ENCODE data around the gene IL20RA. TPM values are rescaled to one million over a fixed set of nuclear protein-coding genes. Genes with fewer than 3 reads are reported as not detected.

IL20RA gene
- total and polyA plus RNA-seq, 2 of the 8 experiments (the other 6 are each of a cell fraction or from before 2014, with no cell fraction given): 1.3 to 1.7 TPM

DNA sequence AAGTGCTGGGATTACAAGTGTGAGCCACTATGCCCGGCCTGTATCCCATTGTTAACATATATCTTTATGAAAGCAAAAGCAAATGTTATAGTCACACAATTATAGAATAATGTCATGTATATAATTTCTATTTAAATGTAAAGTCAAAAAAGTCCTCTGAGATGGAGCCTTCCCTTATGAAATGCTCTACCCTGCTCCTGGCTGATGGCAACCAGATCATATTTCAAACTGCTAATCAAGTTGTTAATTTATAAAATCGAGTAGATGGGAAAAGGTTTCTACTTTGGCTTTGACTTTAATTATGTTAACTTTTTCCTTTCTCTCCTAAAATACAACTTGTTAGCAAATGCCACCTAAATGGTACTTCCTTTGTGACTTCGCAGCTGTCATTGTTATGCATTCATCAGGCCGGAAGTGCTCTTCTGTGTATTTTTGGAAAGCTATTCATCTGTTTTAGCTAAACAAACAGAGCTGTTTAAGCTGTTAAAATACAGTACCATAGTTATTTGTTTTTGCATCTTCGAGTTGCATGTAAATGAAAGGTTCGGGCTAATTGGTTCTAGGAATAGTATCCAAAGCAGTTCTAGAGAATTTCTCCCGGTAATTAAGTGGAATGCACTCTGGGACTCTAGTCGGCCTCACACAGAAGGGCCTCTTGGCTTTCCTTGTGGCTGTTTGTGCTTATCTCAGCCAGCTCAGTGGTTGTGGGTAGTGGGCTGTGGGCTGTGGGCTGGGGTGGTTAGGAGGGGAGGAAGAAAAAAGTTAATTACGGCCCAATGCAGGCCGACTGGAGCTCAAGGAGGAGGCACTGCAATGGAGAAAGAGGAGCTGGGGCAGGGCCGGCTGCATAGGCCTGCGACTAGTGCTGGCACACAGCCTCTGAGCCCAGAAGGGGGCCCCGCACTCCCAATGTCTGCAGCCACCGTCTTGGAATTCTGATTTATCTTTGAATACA, 87.9 kb downstream of the IL20RA start (continued):
- TF ChIP-seq, protein P1, sequence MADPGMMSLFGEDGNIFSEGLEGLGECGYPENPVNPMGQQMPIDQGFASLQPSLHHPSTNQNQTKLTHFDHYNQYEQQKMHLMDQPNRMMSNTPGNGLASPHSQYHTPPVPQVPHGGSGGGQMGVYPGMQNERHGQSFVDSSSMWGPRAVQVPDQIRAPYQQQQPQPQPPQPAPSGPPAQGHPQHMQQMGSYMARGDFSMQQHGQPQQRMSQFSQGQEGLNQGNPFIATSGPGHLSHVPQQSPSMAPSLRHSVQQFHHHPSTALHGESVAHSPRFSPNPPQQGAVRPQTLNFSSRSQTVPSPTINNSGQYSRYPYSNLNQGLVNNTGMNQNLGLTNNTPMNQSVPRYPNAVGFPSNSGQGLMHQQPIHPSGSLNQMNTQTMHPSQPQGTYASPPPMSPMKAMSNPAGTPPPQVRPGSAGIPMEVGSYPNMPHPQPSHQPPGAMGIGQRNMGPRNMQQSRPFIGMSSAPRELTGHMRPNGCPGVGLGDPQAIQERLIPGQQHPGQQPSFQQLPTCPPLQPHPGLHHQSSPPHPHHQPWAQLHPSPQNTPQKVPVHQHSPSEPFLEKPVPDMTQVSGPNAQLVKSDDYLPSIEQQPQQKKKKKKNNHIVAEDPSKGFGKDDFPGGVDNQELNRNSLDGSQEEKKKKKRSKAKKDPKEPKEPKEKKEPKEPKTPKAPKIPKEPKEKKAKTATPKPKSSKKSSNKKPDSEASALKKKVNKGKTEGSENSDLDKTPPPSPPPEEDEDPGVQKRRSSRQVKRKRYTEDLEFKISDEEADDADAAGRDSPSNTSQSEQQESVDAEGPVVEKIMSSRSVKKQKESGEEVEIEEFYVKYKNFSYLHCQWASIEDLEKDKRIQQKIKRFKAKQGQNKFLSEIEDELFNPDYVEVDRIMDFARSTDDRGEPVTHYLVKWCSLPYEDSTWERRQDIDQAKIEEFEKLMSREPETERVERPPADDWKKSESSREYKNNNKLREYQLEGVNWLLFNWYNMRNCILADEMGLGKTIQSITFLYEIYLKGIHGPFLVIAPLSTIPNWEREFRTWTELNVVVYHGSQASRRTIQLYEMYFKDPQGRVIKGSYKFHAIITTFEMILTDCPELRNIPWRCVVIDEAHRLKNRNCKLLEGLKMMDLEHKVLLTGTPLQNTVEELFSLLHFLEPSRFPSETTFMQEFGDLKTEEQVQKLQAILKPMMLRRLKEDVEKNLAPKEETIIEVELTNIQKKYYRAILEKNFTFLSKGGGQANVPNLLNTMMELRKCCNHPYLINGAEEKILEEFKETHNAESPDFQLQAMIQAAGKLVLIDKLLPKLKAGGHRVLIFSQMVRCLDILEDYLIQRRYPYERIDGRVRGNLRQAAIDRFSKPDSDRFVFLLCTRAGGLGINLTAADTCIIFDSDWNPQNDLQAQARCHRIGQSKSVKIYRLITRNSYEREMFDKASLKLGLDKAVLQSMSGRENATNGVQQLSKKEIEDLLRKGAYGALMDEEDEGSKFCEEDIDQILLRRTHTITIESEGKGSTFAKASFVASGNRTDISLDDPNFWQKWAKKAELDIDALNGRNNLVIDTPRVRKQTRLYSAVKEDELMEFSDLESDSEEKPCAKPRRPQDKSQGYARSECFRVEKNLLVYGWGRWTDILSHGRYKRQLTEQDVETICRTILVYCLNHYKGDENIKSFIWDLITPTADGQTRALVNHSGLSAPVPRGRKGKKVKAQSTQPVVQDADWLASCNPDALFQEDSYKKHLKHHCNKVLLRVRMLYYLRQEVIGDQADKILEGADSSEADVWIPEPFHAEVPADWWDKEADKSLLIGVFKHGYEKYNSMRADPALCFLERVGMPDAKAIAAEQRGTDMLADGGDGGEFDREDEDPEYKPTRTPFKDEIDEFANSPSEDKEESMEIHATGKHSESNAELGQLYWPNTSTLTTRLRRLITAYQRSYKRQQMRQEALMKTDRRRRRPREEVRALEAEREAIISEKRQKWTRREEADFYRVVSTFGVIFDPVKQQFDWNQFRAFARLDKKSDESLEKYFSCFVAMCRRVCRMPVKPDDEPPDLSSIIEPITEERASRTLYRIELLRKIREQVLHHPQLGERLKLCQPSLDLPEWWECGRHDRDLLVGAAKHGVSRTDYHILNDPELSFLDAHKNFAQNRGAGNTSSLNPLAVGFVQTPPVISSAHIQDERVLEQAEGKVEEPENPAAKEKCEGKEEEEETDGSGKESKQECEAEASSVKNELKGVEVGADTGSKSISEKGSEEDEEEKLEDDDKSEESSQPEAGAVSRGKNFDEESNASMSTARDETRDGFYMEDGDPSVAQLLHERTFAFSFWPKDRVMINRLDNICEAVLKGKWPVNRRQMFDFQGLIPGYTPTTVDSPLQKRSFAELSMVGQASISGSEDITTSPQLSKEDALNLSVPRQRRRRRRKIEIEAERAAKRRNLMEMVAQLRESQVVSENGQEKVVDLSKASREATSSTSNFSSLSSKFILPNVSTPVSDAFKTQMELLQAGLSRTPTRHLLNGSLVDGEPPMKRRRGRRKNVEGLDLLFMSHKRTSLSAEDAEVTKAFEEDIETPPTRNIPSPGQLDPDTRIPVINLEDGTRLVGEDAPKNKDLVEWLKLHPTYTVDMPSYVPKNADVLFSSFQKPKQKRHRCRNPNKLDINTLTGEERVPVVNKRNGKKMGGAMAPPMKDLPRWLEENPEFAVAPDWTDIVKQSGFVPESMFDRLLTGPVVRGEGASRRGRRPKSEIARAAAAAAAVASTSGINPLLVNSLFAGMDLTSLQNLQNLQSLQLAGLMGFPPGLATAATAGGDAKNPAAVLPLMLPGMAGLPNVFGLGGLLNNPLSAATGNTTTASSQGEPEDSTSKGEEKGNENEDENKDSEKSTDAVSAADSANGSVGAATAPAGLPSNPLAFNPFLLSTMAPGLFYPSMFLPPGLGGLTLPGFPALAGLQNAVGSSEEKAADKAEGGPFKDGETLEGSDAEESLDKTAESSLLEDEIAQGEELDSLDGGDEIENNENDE (IDR thresholded peaks at IDR 0.05; ENCODE audit: insufficient replicate concordance, low read length): peak; percentile 97
- TF ChIP-seq JUND (IDR thresholded peaks at IDR 0.05; ENCODE audit: low read length) (peak; percentile 10; the same call in 1 of the 2 replicates), CTBP2 (IDR thresholded peaks at IDR 0.05; ENCODE audit: borderline replicate concordance, insufficient read depth, insufficient read length, low read length) (no peak), SRF (IDR thresholded peaks at IDR 0.05; ENCODE audit: low read depth, low read length) (no peak), GABPA (IDR thresholded peaks at IDR 0.05; ENCODE audit: borderline replicate concordance, insufficient read depth, low read length) (no peak)
- TF ChIP-seq, protein P2, sequence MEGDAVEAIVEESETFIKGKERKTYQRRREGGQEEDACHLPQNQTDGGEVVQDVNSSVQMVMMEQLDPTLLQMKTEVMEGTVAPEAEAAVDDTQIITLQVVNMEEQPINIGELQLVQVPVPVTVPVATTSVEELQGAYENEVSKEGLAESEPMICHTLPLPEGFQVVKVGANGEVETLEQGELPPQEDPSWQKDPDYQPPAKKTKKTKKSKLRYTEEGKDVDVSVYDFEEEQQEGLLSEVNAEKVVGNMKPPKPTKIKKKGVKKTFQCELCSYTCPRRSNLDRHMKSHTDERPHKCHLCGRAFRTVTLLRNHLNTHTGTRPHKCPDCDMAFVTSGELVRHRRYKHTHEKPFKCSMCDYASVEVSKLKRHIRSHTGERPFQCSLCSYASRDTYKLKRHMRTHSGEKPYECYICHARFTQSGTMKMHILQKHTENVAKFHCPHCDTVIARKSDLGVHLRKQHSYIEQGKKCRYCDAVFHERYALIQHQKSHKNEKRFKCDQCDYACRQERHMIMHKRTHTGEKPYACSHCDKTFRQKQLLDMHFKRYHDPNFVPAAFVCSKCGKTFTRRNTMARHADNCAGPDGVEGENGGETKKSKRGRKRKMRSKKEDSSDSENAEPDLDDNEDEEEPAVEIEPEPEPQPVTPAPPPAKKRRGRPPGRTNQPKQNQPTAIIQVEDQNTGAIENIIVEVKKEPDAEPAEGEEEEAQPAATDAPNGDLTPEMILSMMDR (IDR thresholded peaks at IDR 0.05; ENCODE audit: control extremely low read depth in 1 of 3, insufficient read depth in 1 of 3, low read depth in 1 of 3, low read length in 3 of 3): peak; percentile 32 to 49 (median 32)
